CD14-positive monocyte (primary cell): Measurements from ENCODE around the gene MX2. TPM values are rescaled to one million over a fixed set of nuclear protein-coding genes. Genes with fewer than 3 reads are reported as not detected.

Experiments used
- DNase-seq, 3 donors: peaks; one replicate each; pipeline ENCODE4 v3.0.0-alpha.2; 2011 to 2022
- H2AFZ ChIP-seq: 2 replicates; pipeline ENCODE4 v1.6.0; 2012; ENCODE audit warnings: mild to moderate bottlenecking, low read depth, low read length, inconsistent platforms; ENCODE audit not compliant: insufficient read depth, poor library complexity, severe bottlenecking
- H3K27ac ChIP-seq, 2 donors: 1 replicate in 1 of 2; 2 replicates in 1 of 2; pipeline ENCODE4 v1.5.1; 2012 to 2013; ENCODE audit warnings: low read length in 2 of 2, control low read depth in 1 of 2, inconsistent platforms in 1 of 2, low read depth in 1 of 2, mild to moderate bottlenecking in 1 of 2
- H3K27me3 ChIP-seq, 2 donors: one replicate each; pipeline versions ENCODE4 v1.6.0 to v1.6.1; 2011 to 2013; ENCODE audit warnings: low read length in 2 of 2; ENCODE audit not compliant: control insufficient read depth in 2 of 2, insufficient read depth in 2 of 2
- H3K36me3 ChIP-seq, 2 donors: replicated peaks in 1 of 2; 1 replicate in 1 of 2; 2 replicates in 1 of 2; pipeline versions ENCODE4 v1.5.1 to v1.6.1; 2012 to 2013; ENCODE audit warnings: low read length in 2 of 2, control low read depth in 1 of 2, inconsistent platforms in 1 of 2, mild to moderate bottlenecking in 1 of 2; ENCODE audit not compliant: insufficient read depth in 2 of 2, control insufficient read depth in 1 of 2
- H3K4me1 ChIP-seq, 2 donors: 1 replicate in 1 of 2; 2 replicates in 1 of 2; pipeline versions ENCODE4 v1.5.1 to v1.6.1; 2012 to 2013; ENCODE audit warnings: low read length in 2 of 2, control low read depth in 1 of 2, inconsistent platforms in 1 of 2, mild to moderate bottlenecking in 1 of 2, moderate library complexity in 1 of 2; ENCODE audit not compliant: insufficient read depth in 2 of 2, control insufficient read depth in 1 of 2
- H3K4me2 ChIP-seq: replicated peaks from 2 replicates; pipeline ENCODE3; 2012; ENCODE audit warnings: low read length, moderate library complexity, mild to moderate bottlenecking; ENCODE audit not compliant: poor library complexity, severe bottlenecking; ENCODE audit errors: extremely low read depth
- H3K4me3 ChIP-seq, 3 experiments: fragments of 200-600 bp in 1 of 3; sonication (generic) in 1 of 3; replicated peaks in 1 of 3; 1 replicate in 2 of 3; 2 replicates in 1 of 3; pipeline ENCODE4 v1.5.1; 2011 to 2013; ENCODE audit warnings: low read length in 3 of 3, mild to moderate bottlenecking in 3 of 3, control low read depth in 2 of 3, low read depth in 2 of 3, inconsistent platforms in 1 of 3, moderate library complexity in 1 of 3
- H3K79me2 ChIP-seq: 2 replicates; pipeline ENCODE4 v1.6.0; 2012; ENCODE audit warnings: mild to moderate bottlenecking, control low read depth, inconsistent platforms, low read length, moderate library complexity; ENCODE audit not compliant: insufficient read depth
- H3K9ac ChIP-seq: 2 replicates; pipeline ENCODE4 v1.6.0; 2017; ENCODE audit warnings: low read length, mild to moderate bottlenecking; ENCODE audit not compliant: insufficient read depth, poor library complexity, severe bottlenecking
- H3K9me3 ChIP-seq, 2 donors: replicated peaks in 1 of 2; 1 replicate in 1 of 2; 2 replicates in 1 of 2; pipeline versions ENCODE4 v1.5.1 to v1.6.1; 2012 to 2013; ENCODE audit warnings: low read length in 2 of 2, control low read depth in 1 of 2; ENCODE audit not compliant: control insufficient read depth in 1 of 2, insufficient read depth in 1 of 2
- H4K20me1 ChIP-seq: 2 replicates; pipeline ENCODE4 v1.6.0; 2012; ENCODE audit warnings: mild to moderate bottlenecking, low read length, control low read depth, moderate library complexity; ENCODE audit not compliant: insufficient read depth
- H3K27ac Mint-ChIP-seq, 7 donors: one replicate each; pipeline ENCODE4 v1.8.0; 2020; ENCODE audit warnings: mild to moderate bottlenecking in 7 of 7, mixed read lengths in 7 of 7, moderate library complexity in 6 of 7, inconsistent platforms in 2 of 7
- H3K27me3 Mint-ChIP-seq, 3 donors: one replicate each; pipeline ENCODE4 v1.8.0; 2021 to 2022; ENCODE audit warnings: low read depth in 3 of 3, mild to moderate bottlenecking in 3 of 3, mixed read lengths in 3 of 3, moderate library complexity in 3 of 3, inconsistent platforms in 1 of 3
- H3K36me3 Mint-ChIP-seq, 2 donors: one replicate each; pipeline ENCODE4 v1.8.0; 2020; ENCODE audit warnings: mixed read lengths in 2 of 2, inconsistent platforms in 1 of 2, mild to moderate bottlenecking in 1 of 2
- H3K4me1 Mint-ChIP-seq: one replicate; pipeline ENCODE4 v1.8.0; 2020; ENCODE audit warnings: mild to moderate bottlenecking, mixed read lengths
- H3K4me3 Mint-ChIP-seq, 2 donors: one replicate each; pipeline ENCODE4 v1.8.0; 2020; ENCODE audit warnings: mild to moderate bottlenecking in 2 of 2, mixed read lengths in 2 of 2, moderate library complexity in 1 of 2
- H3K9me3 Mint-ChIP-seq, 7 donors: one replicate each; pipeline ENCODE4 v1.8.0; 2020 to 2022; ENCODE audit warnings: mixed read lengths in 7 of 7, mild to moderate bottlenecking in 6 of 7, moderate library complexity in 6 of 7, inconsistent platforms in 2 of 7
- CTCF ChIP-seq: fragments of 200-600 bp; IDR thresholded peaks from one replicate; pipeline ENCODE4 v1.8.0; 2022; ENCODE audit warnings: antibody characterized with exemption, mild to moderate bottlenecking
- WGBS: methylation state at CpG from one replicate; pipeline ENCODE4 v1.1.5; 2013; ENCODE audit warnings: missing lambda C conversion rate; ENCODE audit not compliant: insufficient coverage; 5-methylcytosine and 5-hydroxymethylcytosine counted together
- intact Hi-C, 2 donors: fragments of 100-400 bp; cut with micrococcal nuclease; formaldehyde crosslinking; loops; one replicate each; pipeline versions ENCODE4 v1.15.0 to v1.15.1; 2023
- polyA plus RNA-seq, 3 donors: library from polyadenylated mRNA; depleted of rRNA in 1 of 3; unstranded in 2 of 3; stranded (reverse) in 1 of 3; fragments of 300-500 nt in 2 of 3; fragments of >200 nt in 1 of 3; fragmentation: Illumina TruSeq in 2 of 3; gene quantifications; 1 replicate in 2 of 3; 2 replicates in 1 of 3; pipeline ENCODE4 v1.2.3, GENCODE V29; 2012 to 2021

Gene MX2
- polyA plus RNA-seq, 3 donors, result 43.1 to 79.4 (median 50.3) TPM

- Histone ChIP-seq H2AFZ (no peak overlapping the region), H3K36me3 (no peaks in the 10 kb centered on the region), H3K79me2 (no peaks in the 10 kb centered on the region), H3K27ac (no peak overlapping the region), H3K9ac (no peak overlapping the region), H3K4me3 (no peak overlapping the region), H3K4me1 (peaks cover 0 to 3% of the 10 kb centered on the region in 2 donors), H3K9me3 (peaks cover 0 to 15% of the 10 kb centered on the region in 2 donors), H3K4me2 (no peak overlapping the region), H4K20me1 (no peaks in the 10 kb centered on the region), H3K27me3 (peaks cover 23 to 37% of the 10 kb centered on the region in 2 donors)
- DNase-seq, result no peak
- H3K36me3 Mint-ChIP-seq, result peaks cover 0 to 2% of the 10 kb centered on the region in 2 donors
- no peak for TF ChIP-seq CTCF
- intact Hi-C loops, result no loop called here
- no peak overlapping the region for H3K27ac Mint-ChIP-seq
- H3K4me3 Mint-ChIP-seq, result no peak overlapping the region
- H3K27me3 Mint-ChIP-seq, result peaks cover 30 to 54% (median 40%) of the 10 kb centered on the region in 3 donors
- H3K9me3 Mint-ChIP-seq, result peaks cover 0 to 8% (median 4%) of the 10 kb centered on the region in 7 donors
- WGBS, result 91% methylated on average over 9 of the region's 9 CpGs
- peaks cover 5% of the 10 kb centered on the region for H3K4me1 Mint-ChIP-seq
Observed at GRCh38 chr21:41318218-41318617, 43.6 kb upstream of the MX2 start.

- Histone ChIP-seq H3K9me3 (peaks cover 0 to 15% of the 10 kb centered on the region in 2 donors), H3K9ac (no peak overlapping the region), H4K20me1 (no peaks in the 10 kb centered on the region), H2AFZ (no peak overlapping the region), H3K27me3 (peaks cover 20 to 34% of the 10 kb centered on the region in 2 donors), H3K27ac (no peak overlapping the region), H3K36me3 (no peaks in the 10 kb centered on the region), H3K79me2 (no peaks in the 10 kb centered on the region), H3K4me3 (no peak overlapping the region), H3K4me2 (no peak overlapping the region), H3K4me1 (peaks cover 0 to 3% of the 10 kb centered on the region in 2 donors)
- 97% methylated on average over 4 of the region's 7 CpGs for WGBS
- DNase-seq, result no peak
- peaks cover 0 to 2% of the 10 kb centered on the region in 2 donors for H3K36me3 Mint-ChIP-seq
- no peak for TF ChIP-seq CTCF
- intact Hi-C loops, result no loop called here
- H3K27me3 Mint-ChIP-seq, result peaks cover 30 to 51% (median 40%) of the 10 kb centered on the region in 3 donors
- peak overlapping the region in 1 of 7 donors; percentile 24 for H3K27ac Mint-ChIP-seq
- H3K9me3 Mint-ChIP-seq, result peaks cover 0 to 8% (median 4%) of the 10 kb centered on the region in 7 donors
- no peak overlapping the region for H3K4me3 Mint-ChIP-seq
- H3K4me1 Mint-ChIP-seq, result peaks cover 5% of the 10 kb centered on the region
Observed at GRCh38 chr21:41319273-41319672, 42.6 kb upstream of the MX2 start.
